Psoas muscle (tissue), 7 donors: ENCODE results near the gene LHFPL3. TPM values are rescaled to one million over a fixed set of nuclear protein-coding genes. Genes with fewer than 3 reads are reported as not detected.

Experiments
- polyA plus RNA-seq, 3 donors: library from polyadenylated mRNA; stranded (reverse); fragments of 200-250 nt; gene quantifications; one replicate each; pipeline ENCODE4 v1.2.3, GENCODE V29; 2013
- total RNA-seq, 4 donors: library from RNA; stranded (reverse); fragmentation: NEBNext Ultra II Directional in 2 of 4; extraction: Animal tissue kit (Norgen Biotek cat#: 25700) in 2 of 4; gene quantifications; one replicate each; pipeline versions ENCODE4 v1.2.1 to v1.2.4, GENCODE V29; 2021 to 2023
- donor health status: healthy with polysubstance abuse.
- donor health status: DM: no; HTN: no; CAD: no; lungs with moderate emphysema.
- donor health status: Bipolar disorder and iron deficiency.
- donor health status: healthy.
- donor health status: DM: no; HTN: no; CAD: no.
- donor health status: DM: no; HTN: no; CAD: no.
- donor health status: DM: yes; HTN: yes; CAD: no.

The LHFPL3 gene
- total and polyA plus RNA-seq, 7 donors, result not detected

Other genes with a start within 250 kb of the LHFPL3 start
- gene ORC5, start 120.6 kb upstream of the LHFPL3 start, total RNA-seq, result 10 to 100 TPM in 1 of 4 donors, 1 to 10 TPM in 3; 6.6 to 12.8 (median 8.8) TPM
- gene ORC5, start 120.6 kb upstream of the LHFPL3 start, polyA plus RNA-seq, result 10 to 100 TPM in 2 of 3 donors, 1 to 10 TPM in 1; 6.1 to 14.3 (median 11.5) TPM